B cell (primary cell): ENCODE data around the gene ABCC1. TPM values are rescaled to one million over a fixed set of nuclear protein-coding genes. Genes with fewer than 3 reads are reported as not detected.

Source experiments
- ATAC-seq: fragments of 200-7000 bp; cut with Tn5 transposase; one replicate; pipeline ENCODE4 v1.10.0; 2021; ENCODE audit warnings: low read depth, mild to moderate bottlenecking, moderate number of reproducible peaks, moderate library complexity
- CTCF ChIA-PET: fragments of 350-600 bp; sonication (Branson Sonifier 250); formaldehyde crosslinking; loops from one replicate; lab custom pipeline; 2021; ENCODE audit warnings: antibody characterized with exemption, inconsistent platforms; lab: Charles Lee
- POLR2A ChIA-PET: fragments of 350-600 bp; sonication (Branson Sonifier 250); formaldehyde crosslinking; loops from one replicate; lab custom pipeline; 2021; ENCODE audit warnings: antibody characterized with exemption; lab: Charles Lee
- DNase-seq: peaks from one replicate; pipeline ENCODE4 v3.0.0; 2013
- H2AFZ ChIP-seq: 2 replicates; pipeline ENCODE4 v1.6.1; 2012; ENCODE audit warnings: mild to moderate bottlenecking, low read depth, low read length; ENCODE audit not compliant: insufficient read depth, poor library complexity, severe bottlenecking
- H3K27ac ChIP-seq, 2 donors: 1 replicate in 1 of 2; 2 replicates in 1 of 2; pipeline ENCODE4 v1.5.1; 2012 to 2013; ENCODE audit warnings: low read length in 2 of 2, mild to moderate bottlenecking in 2 of 2, moderate library complexity in 1 of 2
- H3K27me3 ChIP-seq, 4 experiments: fragments of 200-600 bp in 1 of 4; sonication (generic) in 1 of 4; replicated peaks in 1 of 4; 1 replicate in 2 of 4; 2 replicates in 2 of 4; pipeline versions ENCODE4 v1.6.1 to v1.7.0; 2013 to 2016; ENCODE audit warnings: low read length in 3 of 4, mild to moderate bottlenecking in 2 of 4, mixed read lengths in 1 of 4, moderate library complexity in 1 of 4; ENCODE audit not compliant: insufficient read depth in 4 of 4, control insufficient read depth in 3 of 4; ENCODE audit errors: control extremely low read depth in 1 of 4
- H3K36me3 ChIP-seq, 2 experiments: replicated peaks in 1 of 2; 1 replicate in 1 of 2; 2 replicates in 1 of 2; pipeline versions ENCODE4 v1.6.1 to v1.7.1; 2013; ENCODE audit warnings: low read length in 1 of 2; ENCODE audit not compliant: insufficient read depth in 2 of 2, control insufficient read depth in 1 of 2; ENCODE audit errors: control extremely low read depth in 1 of 2, extremely low read depth in 1 of 2
- H3K4me1 ChIP-seq, 2 donors: fragments of 200-600 bp in 1 of 2; sonication (generic) in 1 of 2; 1 replicate in 1 of 2; 2 replicates in 1 of 2; pipeline versions ENCODE4 v1.5.1 to v1.6.1; 2013 to 2017; ENCODE audit warnings: low read length in 2 of 2; ENCODE audit not compliant: control insufficient read depth in 2 of 2, insufficient read depth in 2 of 2
- H3K4me2 ChIP-seq: replicated peaks from 2 replicates; pipeline ENCODE3; 2012; ENCODE audit warnings: mild to moderate bottlenecking, low read depth, low read length; ENCODE audit not compliant: poor library complexity, severe bottlenecking
- H3K4me3 ChIP-seq, 5 experiments: fragments of 200-600 bp in 1 of 5; sonication (generic) in 1 of 5; 1 replicate in 3 of 5; 2 replicates in 2 of 5; pipeline versions ENCODE4 v1.5.1 to v1.7.0; 2011 to 2016; ENCODE audit warnings: low read length in 4 of 5, mild to moderate bottlenecking in 4 of 5, low read depth in 2 of 5, control low read depth in 1 of 5, moderate library complexity in 1 of 5; ENCODE audit not compliant: insufficient read depth in 1 of 5; ENCODE audit errors: control extremely low read depth in 1 of 5, extremely low read depth in 1 of 5
- H3K79me2 ChIP-seq: fragments of 200-600 bp; sonication (generic); one replicate; pipeline ENCODE4 v1.6.0; 2016; ENCODE audit warnings: low read length; ENCODE audit not compliant: control insufficient read depth, insufficient read depth
- H3K9ac ChIP-seq: fragments of 200-600 bp; sonication (generic); 2 replicates; pipeline ENCODE4 v1.6.1; 2017; ENCODE audit warnings: mild to moderate bottlenecking, low read length, moderate library complexity
- H3K9me3 ChIP-seq, 3 donors: one replicate each; pipeline versions ENCODE4 v1.6.1 to v1.7.1; 2013; ENCODE audit warnings: low read length in 2 of 3; ENCODE audit not compliant: control insufficient read depth in 2 of 3, insufficient read depth in 1 of 3; ENCODE audit errors: control extremely low read depth in 1 of 3
- H4K20me1 ChIP-seq: 2 replicates; pipeline ENCODE4 v1.6.0; 2012; ENCODE audit warnings: mild to moderate bottlenecking, low read length; ENCODE audit not compliant: insufficient read depth, control insufficient read depth, poor library complexity, severe bottlenecking
- H3K27ac Mint-ChIP-seq: one replicate; pipeline ENCODE4 v1.8.0; 2021; ENCODE audit warnings: mixed read lengths
- H3K27me3 Mint-ChIP-seq: one replicate; pipeline ENCODE4 v1.8.0; 2021; ENCODE audit warnings: mixed read lengths
- H3K4me1 Mint-ChIP-seq: one replicate; pipeline ENCODE4 v1.8.0; 2021; ENCODE audit warnings: mixed read lengths
- H3K4me3 Mint-ChIP-seq: one replicate; pipeline ENCODE4 v1.8.0; 2021; ENCODE audit warnings: mixed read lengths
- H3K9me3 Mint-ChIP-seq: one replicate; pipeline ENCODE4 v1.8.0; 2022; ENCODE audit warnings: mixed read lengths; ENCODE audit not compliant: insufficient read depth
- EZH2 ChIP-seq: IDR thresholded peaks from 2 replicates; pipeline ENCODE4 v1.6.1; 2012; ENCODE audit warnings: borderline replicate concordance, low read depth, mild to moderate bottlenecking, moderate library complexity, low read length; ENCODE audit not compliant: insufficient read depth, poor library complexity, severe bottlenecking
- WGBS: methylation state at CpG from one replicate; pipeline ENCODE4 v1.1.5; 2013; ENCODE audit warnings: missing lambda C conversion rate; ENCODE audit not compliant: insufficient coverage; 5-methylcytosine and 5-hydroxymethylcytosine counted together
- intact Hi-C: fragments of 100-400 bp; cut with micrococcal nuclease; formaldehyde crosslinking; loops from one replicate; pipeline ENCODE4 v1.10.0; 2022
- polyA plus RNA-seq: library from polyadenylated mRNA; depleted of rRNA; stranded (reverse); fragments of >200 nt; gene quantifications from 2 replicates; pipeline ENCODE4 v1.2.3, GENCODE V29; 2012
- total RNA-seq, 2 donors: library from RNA; stranded (reverse); fragments of 120-200 nt in 1 of 2; gene quantifications; 1 replicate in 1 of 2; 2 replicates in 1 of 2; pipeline versions ENCODE4 v1.2.3 to v1.2.4, GENCODE V29; 2013 to 2022
- TF ChIP-seq, protein P1 (sequence below): fragments of 200-600 bp; IDR thresholded peaks from one replicate; pipeline ENCODE4 v1.8.0; 2022; ENCODE audit warnings: antibody characterized with exemption, mild to moderate bottlenecking

The ABCC1 gene
- total and polyA plus RNA-seq, 2 donors (not counting 1 experiment from before 2014, with no cell fraction given): 21.8 to 73.0 TPM

DNA sequence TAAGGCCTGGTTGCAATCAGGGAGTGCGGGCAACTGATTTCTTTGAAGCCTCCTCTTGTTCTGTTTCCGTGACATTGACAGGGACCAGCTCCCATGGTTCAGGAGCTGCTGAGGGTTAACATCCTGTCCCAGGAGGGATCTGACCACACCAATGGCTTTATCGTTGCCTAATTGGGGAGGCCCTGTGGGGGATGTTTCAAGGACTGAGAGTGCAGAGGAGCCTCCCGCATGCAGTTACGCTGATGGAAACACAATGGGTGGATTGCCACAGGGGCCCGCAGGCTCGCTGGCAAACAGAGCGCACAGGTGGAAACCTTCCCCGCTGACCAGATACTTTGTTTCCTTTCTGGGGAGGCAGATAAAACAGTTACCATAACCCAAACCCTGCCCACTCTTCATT lies 23.8 kb upstream of the ABCC1 start:
- Histone ChIP-seq H4K20me1 (no peaks in the 10 kb centered on the region), H3K9me3 (no peaks in the 10 kb centered on the region), H3K4me1 (no peaks in the 10 kb centered on the region), H2AFZ (no peak overlapping the region), H3K4me3 (no peak overlapping the region), H3K36me3 (no peaks in the 10 kb centered on the region), H3K27ac (no peak overlapping the region), H3K9ac (no peak overlapping the region), H3K27me3 (no peaks in the 10 kb centered on the region), H3K4me2 (no peak overlapping the region), H3K79me2 (no peaks in the 10 kb centered on the region)
- 75% methylated on average over 9 of the region's 9 CpGs for WGBS
- intact Hi-C loops: no loop called here
- Mint-ChIP-seq H3K27me3 (no peaks in the 10 kb centered on the region), H3K9me3 (no peaks in the 10 kb centered on the region), H3K4me3 (no peak overlapping the region), H3K4me1 (no peaks in the 10 kb centered on the region), H3K27ac (no peak overlapping the region)
- DNase-seq (no peak), ATAC-seq (no peak)
- ChIA-PET POLR2A (no interaction called here), CTCF (no interaction called here)
- TF ChIP-seq EZH2: no peak
- TF ChIP-seq, protein P1, sequence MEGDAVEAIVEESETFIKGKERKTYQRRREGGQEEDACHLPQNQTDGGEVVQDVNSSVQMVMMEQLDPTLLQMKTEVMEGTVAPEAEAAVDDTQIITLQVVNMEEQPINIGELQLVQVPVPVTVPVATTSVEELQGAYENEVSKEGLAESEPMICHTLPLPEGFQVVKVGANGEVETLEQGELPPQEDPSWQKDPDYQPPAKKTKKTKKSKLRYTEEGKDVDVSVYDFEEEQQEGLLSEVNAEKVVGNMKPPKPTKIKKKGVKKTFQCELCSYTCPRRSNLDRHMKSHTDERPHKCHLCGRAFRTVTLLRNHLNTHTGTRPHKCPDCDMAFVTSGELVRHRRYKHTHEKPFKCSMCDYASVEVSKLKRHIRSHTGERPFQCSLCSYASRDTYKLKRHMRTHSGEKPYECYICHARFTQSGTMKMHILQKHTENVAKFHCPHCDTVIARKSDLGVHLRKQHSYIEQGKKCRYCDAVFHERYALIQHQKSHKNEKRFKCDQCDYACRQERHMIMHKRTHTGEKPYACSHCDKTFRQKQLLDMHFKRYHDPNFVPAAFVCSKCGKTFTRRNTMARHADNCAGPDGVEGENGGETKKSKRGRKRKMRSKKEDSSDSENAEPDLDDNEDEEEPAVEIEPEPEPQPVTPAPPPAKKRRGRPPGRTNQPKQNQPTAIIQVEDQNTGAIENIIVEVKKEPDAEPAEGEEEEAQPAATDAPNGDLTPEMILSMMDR: no peak

DNA sequence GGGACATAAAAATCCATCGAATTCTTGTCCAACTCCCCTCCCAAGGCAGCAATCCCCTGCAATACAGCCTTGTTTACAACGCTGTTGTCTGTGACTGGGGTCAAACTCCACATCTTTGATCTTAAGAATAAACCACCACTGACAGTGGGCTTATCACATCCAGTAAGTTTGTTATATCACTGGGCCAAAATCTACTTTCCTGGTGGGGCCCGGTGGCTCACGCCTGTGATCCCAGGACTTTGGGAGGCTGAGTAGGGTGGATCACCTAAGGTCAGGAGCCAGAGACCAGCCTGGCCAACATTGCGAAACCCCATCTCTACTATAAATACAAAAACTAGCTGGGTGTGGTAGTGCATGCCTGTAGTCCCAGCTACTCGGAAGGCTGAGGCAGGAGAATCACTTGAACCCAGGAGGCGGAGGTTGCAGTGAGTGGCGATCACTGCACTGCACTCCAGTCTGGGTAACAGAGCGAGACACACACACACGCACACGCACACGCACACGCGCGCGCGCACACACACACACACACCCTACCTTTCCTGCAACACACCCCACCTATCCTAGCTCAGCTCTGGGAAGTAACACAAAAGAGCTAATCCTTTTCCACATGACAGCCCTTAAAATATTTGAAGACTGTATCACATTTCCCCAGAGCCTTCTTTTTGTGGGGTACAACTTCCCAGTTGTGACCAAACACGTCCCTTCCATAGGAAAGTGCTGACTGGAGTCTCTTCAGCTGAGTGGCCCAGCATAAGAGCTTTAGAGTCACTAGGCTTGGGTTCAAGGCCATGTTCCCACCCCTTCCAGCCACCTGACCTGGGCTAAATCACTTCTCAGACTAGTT lies 20.9 kb upstream of the ABCC1 start:
- Histone ChIP-seq H2AFZ (no peak overlapping the region), H3K4me2 (no peak overlapping the region), H3K4me3 (no peak overlapping the region), H4K20me1 (no peaks in the 10 kb centered on the region), H3K79me2 (no peaks in the 10 kb centered on the region), H3K36me3 (no peaks in the 10 kb centered on the region), H3K9ac (no peak overlapping the region), H3K27ac (no peak overlapping the region), H3K4me1 (no peaks in the 10 kb centered on the region), H3K27me3 (no peaks in the 10 kb centered on the region), H3K9me3 (no peaks in the 10 kb centered on the region)
- ATAC-seq (no peak), DNase-seq (no peak)
- intact Hi-C loops: no loop called here
- no peaks in the 10 kb centered on the region for H3K4me1 Mint-ChIP-seq
- H3K27me3 Mint-ChIP-seq: peaks cover 4% of the 10 kb centered on the region
- ChIA-PET POLR2A (no interaction called here), CTCF (no interaction called here)
- 95% methylated on average over 14 of the region's 18 CpGs for WGBS
- H3K27ac Mint-ChIP-seq: no peak overlapping the region
- H3K4me3 Mint-ChIP-seq: no peak overlapping the region
- TF ChIP-seq, protein P1: no peak
- TF ChIP-seq EZH2: no peak
- no peaks in the 10 kb centered on the region for H3K9me3 Mint-ChIP-seq
